K562 (cell line): ENCODE data around the gene CSTPP1. TPM values are rescaled to one million over a fixed set of nuclear protein-coding genes. Genes with fewer than 3 reads are reported as not detected.

ENCODE experiments used
- ATAC-seq: fragments of 200-7000 bp; cut with Tn5 transposase; 3 replicates; pipeline ENCODE4 v1.9.1; 2020; ENCODE audit warnings: moderate library complexity
- BruUV-seq: library from RNA; stranded (reverse); fragments of 400-500 nt; replicated peaks from 2 replicates; lab custom pipeline; 2021; lab: Mats Ljungman, UMichigan
- CTCF ChIA-PET: fragments of 300-600 bp; formaldehyde crosslinking; extraction: SDS; loops from one replicate; lab custom pipeline; 2021; ENCODE audit warnings: low intra/inter-chr PET ratio; lab: Yijun Ruan, JAX
- POLR2A ChIA-PET: fragments of 300-600, 350-650 bp; sonication (Branson Sonifier 250); formaldehyde crosslinking; extraction: SDS; loops from one replicate; lab custom pipeline; 2021; ENCODE audit warnings: antibody characterized with exemption, inconsistent platforms; lab: Yijun Ruan, JAX
- DNase-seq, 4 experiments: peaks; one replicate each; pipeline versions ENCODE4 v3.0.0 to v3.0.0-alpha.2; 2011 to 2018; ENCODE audit warnings: low spot score in 3 of 4, mixed read lengths in 3 of 4; ENCODE audit errors: extremely low read depth in 1 of 4
- FAIRE-seq: peaks from 2 replicates; lab custom pipeline; 2011; peaks lifted over from hg19 to GRCh38; lab: Jason Lieb, UNC
- H2AFZ ChIP-seq: 2 replicates; pipeline ENCODE4 v1.6.0; 2011; ENCODE audit warnings: low read depth, low read length, control low read depth, inconsistent platforms
- H3K27ac ChIP-seq: fragments of 200-600 bp; 3 replicates; pipeline ENCODE4 v1.8.0; 2011; ENCODE audit warnings: low read depth, mild to moderate bottlenecking, control low read depth, inconsistent platforms, low read length, moderate library complexity, mixed read lengths; ENCODE audit errors: extremely low read depth
- H3K27me3 ChIP-seq, 2 experiments: fragments of 300-600 bp in 1 of 2; 2 replicates in 1 of 2; 3 replicates in 1 of 2; pipeline versions ENCODE4 v1.6.0 to v1.8.0; 2011; ENCODE audit warnings: inconsistent platforms in 2 of 2, low read length in 2 of 2, mild to moderate bottlenecking in 1 of 2, mixed read lengths in 1 of 2, moderate library complexity in 1 of 2; ENCODE audit not compliant: control insufficient read depth in 2 of 2, insufficient read depth in 2 of 2
- H3K36me3 ChIP-seq: fragments of 300-600 bp; 3 replicates; pipeline ENCODE4 v1.8.0; 2011; ENCODE audit warnings: mild to moderate bottlenecking, low read length, inconsistent platforms; ENCODE audit not compliant: control insufficient read depth, insufficient read depth
- H3K4me1 ChIP-seq, 2 experiments: fragments of 200-600 bp in 1 of 2; replicated peaks in 1 of 2; 2 replicates in 1 of 2; 3 replicates in 1 of 2; pipeline versions ENCODE4 v1.5.1 to v1.8.0; 2011; ENCODE audit warnings: inconsistent platforms in 2 of 2, low read length in 2 of 2, mild to moderate bottlenecking in 1 of 2, mixed read lengths in 1 of 2, moderate library complexity in 1 of 2; ENCODE audit not compliant: control insufficient read depth in 2 of 2, insufficient read depth in 2 of 2
- H3K4me2 ChIP-seq: 2 replicates; pipeline ENCODE4 v1.6.1; 2011; ENCODE audit warnings: low read length, control low read depth, inconsistent platforms, mixed read lengths; ENCODE audit not compliant: insufficient read depth
- H3K4me3 ChIP-seq: fragments of 200-600 bp; sonication (generic), shearing (Covaris generic); 2 replicates; pipeline ENCODE4 v1.5.1; 2016; ENCODE audit warnings: control low read depth, inconsistent platforms
- H3K79me2 ChIP-seq: fragments of 200-600 bp; 3 replicates; pipeline ENCODE4 v1.8.0; 2011; ENCODE audit warnings: low read length, inconsistent platforms; ENCODE audit not compliant: control insufficient read depth, insufficient read depth
- H3K9ac ChIP-seq, 2 experiments: 2 replicates each; pipeline versions ENCODE4 v1.6.0 to v1.6.1; 2011; ENCODE audit warnings: low read depth in 2 of 2, low read length in 2 of 2, control low read depth in 1 of 2, inconsistent platforms in 1 of 2, mild to moderate bottlenecking in 1 of 2, mixed read lengths in 1 of 2; ENCODE audit not compliant: insufficient read depth in 1 of 2
- H3K9me1 ChIP-seq: one replicate; pipeline ENCODE4 v1.6.0; 2011; ENCODE audit warnings: inconsistent platforms, mild to moderate bottlenecking, low read length, moderate library complexity; ENCODE audit not compliant: control insufficient read depth, insufficient read depth
- H3K9me3 ChIP-seq: replicated peaks from 2 replicates; pipeline ENCODE4 v1.5.1; 2011; ENCODE audit warnings: low read depth, low read length, inconsistent platforms; ENCODE audit not compliant: control insufficient read depth, insufficient read depth
- H4K20me1 ChIP-seq: replicated peaks from 2 replicates; pipeline ENCODE4 v1.6.1; 2011; ENCODE audit warnings: low read length, inconsistent platforms, mixed read lengths; ENCODE audit not compliant: control insufficient read depth, insufficient read depth
- CCAR2 ChIP-seq: fragments of 200-400 bp; formaldehyde crosslinking; IDR thresholded peaks from 2 replicates; pipeline ENCODE4 v1.6.1; 2017; ENCODE audit warnings: mild to moderate bottlenecking, low read depth, low read length
- DACH1 ChIP-seq: fragments of 450-650 bp; IDR thresholded peaks from 2 replicates; pipeline ENCODE4 v1.6.1; 2018; ENCODE audit not compliant: partially characterized antibody
- E2F4 ChIP-seq: sonication (generic); formaldehyde crosslinking; IDR thresholded peaks from 2 replicates; pipeline ENCODE4 v1.8.0; 2022; ENCODE audit warnings: mild to moderate bottlenecking, low read depth, missing genetic modification reagents
- FOXA1 ChIP-seq: fragments of 450-650 bp; IDR thresholded peaks from 2 replicates; pipeline ENCODE4 v1.6.1; 2016; ENCODE audit warnings: mild to moderate bottlenecking, borderline replicate concordance
- HDGF ChIP-seq: fragments of 450-650 bp; IDR thresholded peaks from 2 replicates; pipeline ENCODE4 v1.6.1; 2016
- LCOR ChIP-seq: sonication (generic); formaldehyde crosslinking; IDR thresholded peaks from 2 replicates; pipeline ENCODE4 v1.8.0; 2022; ENCODE audit warnings: mild to moderate bottlenecking, missing genetic modification reagents
- MTA2 ChIP-seq: fragments of 450-650 bp; IDR thresholded peaks from 2 replicates; pipeline ENCODE4 v1.6.1; 2016; ENCODE audit warnings: low read depth
- NEUROD1 ChIP-seq: fragments of 150-350 bp; IDR thresholded peaks from 2 replicates; pipeline ENCODE4 v1.6.1; 2014; ENCODE audit warnings: borderline replicate concordance, low read length, low read depth; ENCODE audit not compliant: partially characterized antibody
- NFE2 ChIP-seq: IDR thresholded peaks from 2 replicates; pipeline ENCODE4 v1.6.1; 2014; ENCODE audit warnings: antibody characterized with exemption, low read depth
- PHTF2 ChIP-seq: fragments of 250-450 bp; sonication (Bioruptor Pico); IDR thresholded peaks from 2 replicates; pipeline ENCODE4 v1.5.0; 2021; ENCODE audit warnings: mild to moderate bottlenecking
- TEAD1 ChIP-seq, 2 experiments: fragments of 450-650 bp in 1 of 2; sonication (generic) in 1 of 2; formaldehyde crosslinking; IDR thresholded peaks; 2 replicates each; pipeline versions ENCODE4 v1.4.0 to v1.8.0; 2020 to 2022; ENCODE audit warnings: mild to moderate bottlenecking in 2 of 2, missing genetic modification reagents in 1 of 2
- ZFP30 ChIP-seq: fragments of 250-450 bp; sonication (Bioruptor Pico); IDR thresholded peaks from 2 replicates; pipeline ENCODE4 v1.8.0; 2022; ENCODE audit warnings: moderate library complexity, mild to moderate bottlenecking, inconsistent platforms, borderline replicate concordance
- ZFP91 ChIP-seq: sonication (generic); formaldehyde crosslinking; IDR thresholded peaks from 2 replicates; pipeline ENCODE4 v1.8.0; 2022; ENCODE audit warnings: mild to moderate bottlenecking, missing genetic modification reagents
- ZFPM2 ChIP-seq: fragments of 250-450 bp; sonication (Bioruptor Pico); IDR thresholded peaks from 2 replicates; pipeline ENCODE4 v1.5.1; 2022; ENCODE audit warnings: mild to moderate bottlenecking
- WGBS: fragments of 100-300 bp; shearing (Covaris generic); methylation state at CpG from one replicate; pipeline ENCODE4 v1.1.6; 2016; ENCODE audit warnings: low coverage, mixed read lengths; ENCODE audit not compliant: insufficient coverage; ENCODE audit errors: missing lambda C conversion rate; 5-methylcytosine and 5-hydroxymethylcytosine counted together
- in situ Hi-C: fragments of 300-500 bp; cut with MboI; formaldehyde crosslinking; loops from 4 replicates; pipeline ENCODE4 v1.15.0; 2018; ENCODE audit warnings: inconsistent platforms, mixed read lengths
- intact Hi-C: fragments of 100-400 bp; cut with micrococcal nuclease; formaldehyde crosslinking; loops from 2 replicates; pipeline ENCODE4 v1.14.2; 2022
- polyA plus RNA-seq, 8 experiments: library from polyadenylated mRNA; depleted of rRNA in 4 of 8; stranded (reverse) in 5 of 8; unstranded in 3 of 8; fragments of >200 nt; fragmentation: Nextera tagmentation in 2 of 8; fragmentation: Illumina TruSeq in 1 of 8; extraction: Ambion mirVana in 2 of 8; extraction: Trizol in 1 of 8; gene quantifications; 2 replicates each; pipeline versions ENCODE4 v1.2.1 to v1.2.3, GENCODE V29; 2011 to 2014; ENCODE audit warnings: inconsistent platforms in 1 of 8, missing spikeins in 1 of 8
- total RNA-seq, 7 experiments: library from RNA; depleted of rRNA in 6 of 7; stranded (reverse); fragments of >200 nt in 6 of 7; fragmentation: Illumina TruSeq in 2 of 7; extraction: Trizol in 2 of 7; gene quantifications; 2 replicates each; pipeline versions ENCODE4 v1.2.1 to v1.2.3, GENCODE V29; 2011 to 2021; ENCODE audit warnings: low replicate concordance in 1 of 7
- TF ChIP-seq, protein P1 (sequence below): fragments of 450-650 bp; IDR thresholded peaks from 2 replicates; pipeline ENCODE4 v1.7.1; 2018; ENCODE audit warnings: mild to moderate bottlenecking, low read depth; ENCODE audit not compliant: partially characterized antibody

The CSTPP1 gene
- total and polyA plus RNA-seq, 9 of the 15 experiments (the other 6 are each of a cell fraction or from before 2014, with no cell fraction given), result 6.5 to 17.8 (median 9.2) TPM

DNA sequence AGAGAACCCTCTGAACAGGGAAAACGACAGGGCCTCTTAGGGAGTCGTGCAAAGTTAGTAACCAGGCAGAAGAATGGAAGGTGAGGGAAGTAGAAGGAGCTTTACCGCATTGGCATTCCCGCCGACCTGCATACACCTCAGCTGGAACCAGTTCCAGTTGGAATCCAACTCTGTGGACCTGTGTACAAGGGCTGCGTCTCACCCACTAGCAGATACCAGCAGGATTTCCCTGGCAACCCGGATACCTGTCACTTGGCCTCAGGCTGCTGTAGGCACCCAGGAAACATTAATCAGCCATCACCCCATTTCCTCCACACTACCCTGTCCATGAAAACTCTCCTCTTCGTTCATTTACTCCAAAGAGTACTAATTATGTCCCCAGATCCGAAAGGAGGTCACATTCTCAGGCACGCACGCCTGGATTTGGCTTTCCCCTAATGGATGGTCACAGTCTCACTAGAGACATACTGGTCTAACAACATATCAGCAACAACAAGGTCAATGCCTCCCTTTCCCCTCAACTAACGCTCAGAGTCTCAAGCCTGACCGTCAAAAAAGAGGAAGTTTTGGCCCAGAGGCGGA is 239.3 kb downstream of the CSTPP1 start:
- H3K4me3 ChIP-seq, result peak overlapping the region; percentile 89
- BruUV-seq, result no TSS peak
- no peaks in the 10 kb centered on the region for H3K9me3 ChIP-seq
- H4K20me1 ChIP-seq, result peaks cover 6% of the 10 kb centered on the region
- 2% methylated on average over 14 of the region's 14 CpGs for WGBS
- H3K9me1 ChIP-seq, result peaks cover 3% of the 10 kb centered on the region
- in situ Hi-C loops, result loop anchor here (10.0 kb wide), 1 partner anchor 169 kb away; no protein-coding TSS in a partner anchor
- no peaks in the 10 kb centered on the region for H3K27me3 ChIP-seq
- POLR2A ChIA-PET, result interaction anchor here (0.8 to 0.9 kb wide), 3 partner anchors 10 to 15 kb away, joined by 3 read pairs; no protein-coding TSS in a partner anchor
- peak overlapping the region; percentile 92; the same call in 1 of the 2 replicates for H2AFZ ChIP-seq
- intact Hi-C loops, result loop anchor here (2.0 kb wide), 3 partner anchors 73 to 233 kb away; partner anchors contain the start of genes ACP2 and SLC39A13
- DNase-seq, result peak in 1 of 4 experiments; percentile 59
- H3K36me3 ChIP-seq, result peaks cover 58% of the 10 kb centered on the region
- CTCF ChIA-PET, result no interaction called here
- FAIRE-seq, result peak; percentile 81
- peak overlapping the region; percentile 100 for H3K4me2 ChIP-seq
- H3K4me1 ChIP-seq, result peaks cover 16 to 32% of the 10 kb centered on the region in 2 experiments
- peak overlapping the region; percentile 97 to 99 for H3K9ac ChIP-seq
- H3K79me2 ChIP-seq, result peaks cover 54% of the 10 kb centered on the region
- no peak for ATAC-seq
- H3K27ac ChIP-seq, result peak overlapping the region; percentile 97
- no peak for TF ChIP-seq DACH1
- no peak for TF ChIP-seq ZFP30 (CRISPR knock-in tag)
- TF ChIP-seq ZFP91, result 0 out of 2 replicates have a peak, but pooled peaks have one; percentile 68
- TF ChIP-seq NFE2, result no peak
- TF ChIP-seq LCOR (CRISPR knock-in tag), result no peak
- TF ChIP-seq FOXA1, result no peak
- TF ChIP-seq PHTF2 (CRISPR knock-in tag), result no peak
- no peak for TF ChIP-seq MTA2
- 0 out of 2 replicates have a peak, but pooled peaks have one; percentile 25 for TF ChIP-seq HDGF
- TF ChIP-seq ZFPM2 (CRISPR knock-in tag), result no peak
- TF ChIP-seq, protein P1, sequence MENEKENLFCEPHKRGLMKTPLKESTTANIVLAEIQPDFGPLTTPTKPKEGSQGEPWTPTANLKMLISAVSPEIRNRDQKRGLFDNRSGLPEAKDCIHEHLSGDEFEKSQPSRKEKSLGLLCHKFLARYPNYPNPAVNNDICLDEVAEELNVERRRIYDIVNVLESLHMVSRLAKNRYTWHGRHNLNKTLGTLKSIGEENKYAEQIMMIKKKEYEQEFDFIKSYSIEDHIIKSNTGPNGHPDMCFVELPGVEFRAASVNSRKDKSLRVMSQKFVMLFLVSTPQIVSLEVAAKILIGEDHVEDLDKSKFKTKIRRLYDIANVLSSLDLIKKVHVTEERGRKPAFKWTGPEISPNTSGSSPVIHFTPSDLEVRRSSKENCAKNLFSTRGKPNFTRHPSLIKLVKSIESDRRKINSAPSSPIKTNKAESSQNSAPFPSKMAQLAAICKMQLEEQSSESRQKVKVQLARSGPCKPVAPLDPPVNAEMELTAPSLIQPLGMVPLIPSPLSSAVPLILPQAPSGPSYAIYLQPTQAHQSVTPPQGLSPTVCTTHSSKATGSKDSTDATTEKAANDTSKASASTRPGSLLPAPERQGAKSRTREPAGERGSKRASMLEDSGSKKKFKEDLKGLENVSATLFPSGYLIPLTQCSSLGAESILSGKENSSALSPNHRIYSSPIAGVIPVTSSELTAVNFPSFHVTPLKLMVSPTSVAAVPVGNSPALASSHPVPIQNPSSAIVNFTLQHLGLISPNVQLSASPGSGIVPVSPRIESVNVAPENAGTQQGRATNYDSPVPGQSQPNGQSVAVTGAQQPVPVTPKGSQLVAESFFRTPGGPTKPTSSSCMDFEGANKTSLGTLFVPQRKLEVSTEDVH, result no peak
- no peak for TF ChIP-seq TEAD1 (CRISPR knock-in tag; IDR thresholded peaks at IDR 0.05)
- peak; percentile 79 for TF ChIP-seq E2F4 (CRISPR knock-in tag)
- no peak for TF ChIP-seq CCAR2
- no peak for TF ChIP-seq NEUROD1
